TTC549 (cell line): ENCODE results near the gene OR13A1.
"Not testable (repeated sequence)": the region's sequence is repeated elsewhere in the genome, so short reads cannot be mapped to it uniquely, and the experiment has no call there.

Experiments
- FAIRE-seq: peaks from 2 replicates; lab custom pipeline; 2012; peaks lifted over from hg19 to GRCh38; lab: Jason Lieb, UNC

Gene OR13A1

DNA sequence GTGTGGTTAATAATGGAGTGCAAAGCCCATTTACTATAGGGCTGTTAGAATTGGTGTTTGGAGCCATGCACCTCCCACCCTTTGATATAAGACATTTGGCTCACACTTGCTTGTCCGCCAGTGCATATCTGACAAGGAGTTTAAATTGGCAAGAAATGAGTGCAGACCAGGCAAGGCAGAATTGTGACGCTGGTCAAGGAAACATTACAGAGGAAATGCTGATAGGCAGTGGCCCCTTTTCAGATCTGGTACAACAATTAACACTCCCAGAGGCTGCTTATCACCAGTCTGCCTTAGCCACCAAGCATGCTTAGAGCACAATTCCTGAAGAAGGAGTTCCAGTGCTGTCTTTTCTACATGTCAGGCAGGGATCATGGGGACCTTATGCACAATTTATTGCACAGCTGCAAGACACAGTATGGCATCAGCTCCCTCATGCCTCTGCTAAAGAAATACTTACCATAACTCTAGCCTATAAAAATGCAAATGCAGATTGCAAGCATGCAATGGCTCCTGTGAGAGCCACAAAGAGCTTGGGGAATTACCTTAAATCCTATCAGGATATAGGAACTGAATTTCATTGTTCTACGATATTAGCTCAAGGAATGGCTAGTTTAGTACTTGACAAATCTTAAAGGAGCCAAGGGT is 35.2 kb downstream of the OR13A1 start:
- FAIRE-seq: no peak

DNA sequence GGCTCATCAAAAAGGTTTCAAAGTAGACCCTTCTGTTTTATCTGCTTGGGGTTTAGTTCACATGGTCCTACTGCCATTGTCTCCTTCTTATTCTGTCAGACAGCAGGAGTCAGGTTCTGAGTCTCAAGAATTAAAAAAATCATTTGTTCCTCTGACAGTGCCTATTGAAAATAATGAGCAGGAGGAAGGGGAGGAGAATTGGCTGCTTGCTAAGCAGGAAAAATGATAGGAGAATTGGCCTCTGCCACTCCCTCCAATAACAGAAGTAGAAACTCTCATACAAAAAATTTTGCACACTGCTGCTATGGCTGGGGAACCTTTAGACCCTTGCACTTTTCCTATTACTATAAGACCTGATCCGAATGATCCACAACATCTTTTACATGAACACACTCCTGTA is 35.7 kb downstream of the OR13A1 start:
- no peak for FAIRE-seq

DNA sequence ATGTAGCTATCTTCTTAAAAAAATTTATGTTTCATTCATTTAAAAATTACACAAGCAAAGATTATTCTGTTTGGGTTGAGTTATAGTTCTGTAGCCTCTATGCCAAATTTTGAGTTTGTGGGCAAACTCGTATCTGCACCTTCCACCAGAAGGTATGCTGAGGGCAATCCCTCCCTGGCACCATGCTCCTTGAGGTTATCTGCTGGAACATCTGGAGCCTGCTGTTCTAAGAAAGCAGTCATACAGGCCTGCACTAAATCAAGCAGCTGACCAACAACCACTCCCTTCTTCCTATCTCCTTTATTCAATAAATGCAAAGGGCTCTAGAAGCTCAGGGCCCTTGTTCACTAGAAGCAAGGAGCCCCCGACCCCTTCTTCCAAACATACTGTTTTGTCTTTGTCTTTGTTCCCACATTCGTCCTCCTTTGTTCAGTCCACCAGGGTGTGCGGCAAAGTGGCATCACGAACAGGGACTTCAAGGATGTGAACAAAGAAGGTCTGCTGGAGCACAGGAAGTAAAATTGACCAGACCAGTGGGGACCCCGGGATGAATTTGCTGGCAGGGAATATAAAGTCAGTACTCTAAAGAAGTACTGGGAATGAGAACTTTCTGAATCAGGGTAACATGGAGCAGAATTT is 36.4 kb downstream of the OR13A1 start:
- FAIRE-seq: no peak

DNA sequence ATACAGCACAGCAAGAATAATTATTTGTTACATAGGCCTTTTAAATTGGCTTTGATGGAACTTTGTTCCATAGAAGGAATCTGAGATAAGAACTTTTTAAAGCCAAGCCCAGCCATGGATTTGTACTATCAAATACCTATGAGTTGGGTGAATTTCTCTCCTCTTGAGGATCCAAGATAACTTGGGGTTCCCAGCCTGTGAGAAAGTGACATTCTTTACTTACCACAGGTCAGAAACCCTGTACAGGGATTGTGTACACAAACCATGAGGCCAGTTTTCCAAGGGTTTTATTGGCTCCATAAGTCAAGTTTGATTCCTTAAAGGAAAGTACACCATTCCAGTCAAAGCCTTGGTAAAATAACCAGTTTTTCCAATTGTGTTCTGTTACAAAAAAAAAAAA is 39.3 kb downstream of the OR13A1 start:
- not testable (repeated sequence) for FAIRE-seq

DNA sequence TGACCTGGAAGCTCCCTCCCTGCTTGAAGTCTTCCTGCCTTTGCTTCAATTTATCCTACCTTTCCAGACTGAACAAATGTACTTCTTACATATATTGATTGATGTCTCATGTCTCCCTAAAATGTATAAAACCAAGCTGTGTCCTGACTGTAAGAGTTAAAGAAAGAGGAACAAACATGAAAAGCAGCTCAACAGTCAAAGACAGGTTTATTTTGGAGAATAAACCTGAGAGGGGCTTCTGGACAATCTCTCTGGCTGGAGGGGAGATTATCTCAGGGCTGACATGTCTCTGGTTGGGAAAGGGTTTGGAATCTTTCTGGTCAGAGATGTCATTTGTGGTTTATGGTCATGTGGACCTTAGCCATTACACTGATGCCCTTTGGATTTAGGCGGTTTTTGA is 41.0 kb downstream of the OR13A1 start:
- FAIRE-seq: no peak

DNA sequence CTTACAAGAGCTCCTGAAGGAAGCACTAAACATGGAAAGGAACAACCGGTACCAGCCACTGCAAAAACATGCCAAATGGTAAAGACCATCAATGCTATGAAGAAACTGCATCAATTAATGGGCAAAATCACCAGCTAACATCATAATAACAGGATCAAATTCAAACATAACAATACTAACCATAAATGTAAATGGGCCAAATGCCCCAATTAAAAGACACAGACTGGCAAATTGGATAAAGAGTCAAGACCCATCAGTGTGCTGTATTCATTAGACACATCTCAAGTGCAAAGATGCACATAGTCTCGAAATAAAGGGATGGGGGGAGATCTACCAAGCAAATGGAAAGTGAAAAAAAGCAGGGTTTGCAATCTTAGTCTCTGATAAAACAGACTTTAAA is 47.6 kb downstream of the OR13A1 start:
- FAIRE-seq: not testable (repeated sequence)

DNA sequence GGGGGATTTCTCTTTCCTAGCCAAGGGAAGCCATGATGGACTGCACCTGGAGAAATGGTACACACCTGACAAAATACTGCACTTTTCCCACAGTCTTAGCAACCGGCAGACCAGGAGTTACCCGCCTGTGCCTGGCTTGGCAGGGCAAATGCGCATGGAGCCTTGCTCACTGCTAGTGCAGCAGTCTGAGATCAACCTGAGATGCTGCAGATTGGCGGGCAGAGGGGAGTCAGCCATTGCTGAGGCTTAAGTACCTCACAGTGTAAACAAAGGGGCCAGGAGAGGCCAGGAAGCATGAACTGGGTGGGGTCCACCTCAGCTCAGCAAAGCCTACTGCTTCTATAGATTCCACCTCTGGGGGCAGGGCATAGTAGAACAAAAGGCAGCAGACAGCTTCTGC is 49.4 kb downstream of the OR13A1 start:
- no peak for FAIRE-seq

DNA sequence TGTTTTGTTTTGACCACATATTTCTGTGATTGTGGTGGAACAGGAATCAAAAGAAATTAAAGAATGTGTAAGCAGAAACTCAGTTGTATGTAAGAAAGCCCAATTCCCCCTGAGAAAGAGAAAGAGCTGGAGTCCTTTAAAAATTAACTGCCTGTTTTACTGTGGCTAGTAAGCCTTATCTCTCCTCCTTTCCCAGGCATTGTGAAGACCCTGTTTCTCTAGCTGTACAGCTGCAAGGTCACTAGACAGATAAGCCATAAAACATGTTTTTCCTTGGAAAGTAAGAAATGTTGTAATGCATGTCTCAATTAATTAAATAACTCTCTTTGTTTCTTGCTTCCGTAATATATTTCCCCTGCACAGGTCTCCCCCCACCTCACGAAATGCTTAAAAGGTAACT is 53.5 kb downstream of the OR13A1 start:
- no peak for FAIRE-seq

DNA sequence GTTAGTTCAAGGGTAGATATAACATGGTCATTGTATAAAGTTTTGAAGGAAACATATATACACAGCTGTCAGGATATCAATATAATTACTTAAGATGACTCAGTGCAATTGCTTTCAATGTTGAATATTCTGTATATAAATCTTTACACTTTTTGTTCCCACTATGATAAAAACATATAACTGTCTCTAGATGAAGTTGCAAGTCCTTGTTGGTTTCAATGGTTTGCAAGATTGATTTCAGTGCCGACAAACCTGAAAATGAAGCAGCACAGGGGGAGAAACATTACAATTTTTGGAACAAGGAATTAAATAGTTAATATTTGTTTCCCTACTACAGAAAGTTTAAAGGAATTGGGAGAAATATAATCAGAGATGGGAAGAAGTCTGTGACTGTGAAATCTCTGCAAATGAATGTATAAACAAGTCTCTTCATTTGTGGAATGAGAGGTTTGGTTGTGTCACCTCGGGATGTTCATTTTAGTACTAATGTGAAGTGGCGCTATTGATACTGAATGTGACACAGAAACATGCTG is 54.1 kb downstream of the OR13A1 start:
- no peak for FAIRE-seq

DNA sequence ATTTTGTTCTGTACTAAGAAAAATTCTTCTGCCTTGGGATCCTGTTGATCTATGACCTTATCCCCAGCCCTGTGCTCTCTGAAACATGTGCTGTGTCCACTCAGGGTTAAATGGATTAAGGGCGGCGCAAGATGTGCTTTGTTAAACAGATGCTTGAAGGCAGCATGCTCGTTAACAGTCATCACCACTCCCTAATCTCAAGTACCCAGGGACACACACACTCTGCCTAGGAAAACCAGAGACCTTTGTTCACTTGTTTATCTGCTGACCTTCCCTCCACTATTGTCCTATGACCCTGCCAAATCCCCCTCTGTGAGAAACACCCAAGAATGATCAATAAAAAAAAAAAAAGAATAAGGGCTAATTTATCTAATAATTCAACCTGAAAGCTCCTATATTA is 54.8 kb downstream of the OR13A1 start:
- FAIRE-seq: not testable (repeated sequence)

DNA sequence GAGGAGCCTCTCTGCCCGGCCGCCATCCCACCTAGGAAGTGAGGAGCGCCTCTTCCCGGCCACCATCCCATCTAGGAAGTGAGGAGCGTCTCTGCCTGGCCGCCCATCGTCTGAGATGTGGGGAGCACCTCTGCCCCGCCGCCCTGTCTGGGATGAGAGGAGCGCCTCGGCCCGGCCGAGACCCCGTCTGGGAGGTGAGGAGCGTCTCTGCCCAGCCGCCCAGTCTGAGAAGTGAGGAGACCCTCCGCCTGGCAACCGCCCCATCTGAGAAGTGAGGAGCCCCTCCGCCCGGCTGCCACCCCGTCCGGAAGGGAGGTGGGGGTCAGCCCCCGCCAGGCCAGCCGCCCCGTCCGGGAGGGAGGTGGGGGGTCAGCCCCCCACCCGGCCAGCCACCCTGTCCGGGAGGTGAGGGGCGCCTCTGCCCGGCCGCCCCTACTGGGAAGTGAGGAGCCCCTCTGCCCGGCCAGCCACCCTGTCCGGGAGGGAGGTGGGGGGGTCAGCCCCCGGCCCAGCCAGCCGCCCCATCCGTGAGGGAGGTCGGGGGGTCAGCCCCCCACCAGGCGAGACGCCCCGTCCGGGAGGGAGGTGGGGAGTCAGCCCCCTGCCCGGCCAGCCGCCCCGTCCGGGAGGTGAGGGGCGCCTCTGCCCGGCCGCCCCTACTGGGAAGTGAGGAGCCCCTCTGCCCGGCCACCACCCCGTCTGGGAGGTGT is 55.5 kb downstream of the OR13A1 start:
- FAIRE-seq: not testable (repeated sequence)

DNA sequence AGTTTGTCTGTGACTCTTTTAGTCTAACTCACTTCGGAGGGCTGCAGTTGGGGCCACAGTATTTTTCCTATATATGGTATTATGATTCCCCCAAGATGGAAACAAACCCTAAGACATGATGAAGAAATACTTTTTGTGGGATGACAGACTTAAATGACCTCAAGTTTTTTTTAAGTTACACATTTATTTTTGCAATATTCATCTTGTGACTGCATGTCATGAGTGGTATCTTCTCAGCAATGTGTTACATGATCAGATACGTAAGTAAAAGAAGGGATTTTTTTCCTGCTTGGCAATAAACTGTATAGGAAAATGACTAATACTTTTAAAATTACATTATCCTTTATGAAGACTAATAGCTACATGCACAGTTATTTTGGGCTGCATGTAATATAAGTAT is 57.8 kb downstream of the OR13A1 start:
- FAIRE-seq: no peak

DNA sequence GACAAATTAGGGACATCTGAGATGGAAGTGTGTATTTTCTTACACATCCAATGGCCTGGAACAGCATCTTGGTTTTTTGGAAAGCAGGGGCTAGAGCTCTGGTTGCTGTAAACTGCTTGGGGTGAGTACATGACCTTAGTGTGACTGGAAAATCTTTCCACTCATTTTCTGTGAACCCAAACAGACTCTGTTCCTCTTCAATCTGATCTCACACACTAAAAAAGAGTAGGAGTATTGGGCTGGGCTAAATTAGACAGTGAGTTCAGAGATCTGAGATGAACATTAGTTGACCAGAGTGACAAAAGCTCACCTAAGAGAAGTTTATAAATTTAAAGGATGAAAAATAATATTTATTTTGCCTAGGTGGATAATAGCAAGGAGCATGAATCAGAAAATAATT is 59.2 kb downstream of the OR13A1 start:
- FAIRE-seq: no peak

DNA sequence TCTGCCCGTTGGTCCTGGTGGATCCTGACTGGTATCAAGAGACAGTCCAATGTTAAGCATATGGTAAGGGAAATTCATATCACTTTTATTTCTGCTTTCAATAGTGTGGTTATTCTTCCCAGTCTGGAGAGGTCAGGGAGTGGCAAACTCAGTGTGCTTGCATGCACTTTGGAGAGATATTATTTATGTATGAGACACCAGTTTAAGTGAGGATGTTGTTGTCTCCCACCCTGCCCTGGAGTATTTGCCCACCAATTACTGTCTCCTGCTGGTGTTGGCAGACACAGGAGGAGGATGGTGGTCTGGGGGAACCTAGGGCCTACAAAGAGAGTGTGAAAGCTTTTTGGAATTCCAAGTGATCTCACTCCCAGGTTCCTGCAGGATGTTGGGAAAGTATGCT is 59.7 kb downstream of the OR13A1 start:
- no peak for FAIRE-seq

DNA sequence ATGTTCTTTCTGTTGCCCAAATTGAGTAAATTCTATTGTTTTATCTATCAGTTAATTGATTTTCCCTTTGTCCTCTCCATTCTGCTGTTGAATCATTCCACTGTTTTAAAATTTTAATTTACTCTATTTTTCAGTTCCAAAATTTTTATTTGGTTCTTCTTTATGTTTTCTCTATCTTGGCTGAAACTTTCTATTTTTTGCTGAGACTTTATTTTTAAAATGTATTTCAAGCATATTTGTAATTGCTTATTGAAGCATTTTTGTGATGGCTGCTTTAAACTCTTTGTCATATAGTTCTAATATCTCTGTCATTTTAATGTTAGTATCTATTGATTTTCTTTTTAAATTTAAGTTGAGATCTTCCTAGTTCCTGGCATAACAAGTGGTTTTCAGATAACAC is 60.5 kb downstream of the OR13A1 start:
- no peak for FAIRE-seq

DNA sequence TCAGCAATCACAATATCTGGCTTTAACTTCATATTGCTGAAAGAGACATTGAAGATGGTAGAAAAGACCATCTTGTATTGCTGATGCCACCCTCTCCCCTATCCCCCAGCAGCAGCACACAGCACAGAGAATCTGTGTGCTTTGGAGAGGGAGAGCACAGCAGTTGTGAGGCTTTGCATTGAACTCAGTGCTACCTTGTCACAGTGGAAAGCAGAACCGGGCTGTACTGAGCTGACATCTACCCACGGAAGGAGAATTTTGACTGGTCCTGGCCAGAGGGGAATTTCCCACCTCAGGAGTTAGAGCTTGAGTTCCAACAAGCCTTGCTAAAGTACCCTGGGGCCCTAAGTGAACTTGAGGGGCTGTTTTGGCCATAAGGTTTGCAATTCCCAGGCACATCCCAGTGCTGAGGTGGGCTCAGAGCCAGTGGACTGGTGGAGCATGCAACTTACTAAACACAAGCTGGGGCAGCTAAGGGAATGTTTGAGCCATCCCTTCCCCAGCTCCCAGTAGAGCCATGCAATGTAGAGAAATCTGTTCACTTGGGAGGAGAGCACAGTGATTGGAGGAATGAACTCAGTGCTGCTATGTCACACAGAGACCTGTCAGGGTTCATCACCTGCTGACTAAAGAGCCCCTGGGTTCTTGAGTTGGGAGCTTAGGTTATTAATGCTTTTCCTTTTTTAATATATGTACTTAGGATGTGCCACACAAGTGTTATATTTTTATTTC is 62.1 kb downstream of the OR13A1 start:
- FAIRE-seq: no peak
